Activated CD4-positive, alpha-beta T cell treated with anti-CD3 and anti-CD28 coated beads, Interleukin-2, amount 10 ng/mL, durations not matched to agents 24 days and 14 days (primary cell): ENCODE data around the gene ULBP2. TPM values are rescaled to one million over a fixed set of nuclear protein-coding genes. Genes with fewer than 3 reads are reported as not detected.

Source experiments
- DNase-seq: peaks from one replicate; pipeline ENCODE4 v3.0.0; 2022
- H3K27ac Mint-ChIP-seq: one replicate; pipeline ENCODE4 v1.8.0; 2022; ENCODE audit warnings: mild to moderate bottlenecking, mixed read lengths
- H3K27me3 Mint-ChIP-seq: one replicate; pipeline ENCODE4 v1.8.0; 2022; ENCODE audit warnings: mixed read lengths
- H3K36me3 Mint-ChIP-seq: one replicate; pipeline ENCODE4 v1.8.0; 2022; ENCODE audit warnings: low read depth, mild to moderate bottlenecking, mixed read lengths
- H3K4me1 Mint-ChIP-seq: one replicate; pipeline ENCODE4 v1.8.0; 2021; ENCODE audit warnings: mixed read lengths
- H3K4me3 Mint-ChIP-seq: one replicate; pipeline ENCODE4 v1.8.0; 2022; ENCODE audit warnings: mild to moderate bottlenecking, moderate library complexity, mixed read lengths
- H3K9me3 Mint-ChIP-seq: one replicate; pipeline ENCODE4 v1.8.0; 2021; ENCODE audit warnings: mixed read lengths
- intact Hi-C: fragments of 100-400 bp; cut with micrococcal nuclease; formaldehyde crosslinking; loops from one replicate; pipeline ENCODE4 v1.15.1; 2023
- total RNA-seq: library from RNA; stranded (reverse); gene quantifications from 2 replicates; pipeline ENCODE4 v1.2.3, GENCODE V29; 2022

The ULBP2 gene
- 0.40 and 0.47 TPM in 2 replicates for total RNA-seq

GRCh38 chr6:149941583-149942460 is at the start of gene ULBP2:
ULBP2 (plus strand) TSS chr6:149942014; CDS start chr6:149942073, 59 bp downstream.
- H3K4me1 Mint-ChIP-seq = peaks cover 32% of the 10 kb centered on the region
- peaks cover 2% of the 10 kb centered on the region for H3K36me3 Mint-ChIP-seq
- H3K9me3 Mint-ChIP-seq = no peaks in the 10 kb centered on the region
- H3K4me3 Mint-ChIP-seq = peak within 1 kb of the TSS; percentile 85
- H3K27ac Mint-ChIP-seq = peak within 1 kb of the TSS; percentile 83
- peak; percentile 96 for DNase-seq
- intact Hi-C loops = loop anchor here (1.0 kb wide), 1 partner anchor 21 kb away; the partner anchor contains the start of gene ULBP1
- H3K27me3 Mint-ChIP-seq = peaks cover 72% of the 10 kb centered on the region

GRCh38 chr6:149895048-149895590 is 46.7 kb upstream of the ULBP2 start:
- no peak overlapping the region for H3K4me3 Mint-ChIP-seq
- DNase-seq = no peak
- peaks cover 18% of the 10 kb centered on the region for H3K27me3 Mint-ChIP-seq
- H3K27ac Mint-ChIP-seq = no peak overlapping the region
- intact Hi-C loops = no loop called here
- H3K36me3 Mint-ChIP-seq = no peaks in the 10 kb centered on the region
- no peaks in the 10 kb centered on the region for H3K9me3 Mint-ChIP-seq
- peaks cover 15% of the 10 kb centered on the region for H3K4me1 Mint-ChIP-seq

- intact Hi-C loops = no loop called here
These were observed 46.0 kb upstream of the ULBP2 start for GRCh38 chr6:149895833-149896271.

GRCh38 chr6:149896491-149896890 is 45.3 kb upstream of the ULBP2 start:
- no peak overlapping the region for H3K27ac Mint-ChIP-seq

More at GRCh38 chr6:149895833-149896271, 46.0 kb upstream of the ULBP2 start:
- no peaks in the 10 kb centered on the region for H3K9me3 Mint-ChIP-seq
- H3K27ac Mint-ChIP-seq = no peak overlapping the region
- peak; percentile 62 for DNase-seq
- H3K4me1 Mint-ChIP-seq = peaks cover 15% of the 10 kb centered on the region
- peak overlapping the region; percentile 5 for H3K4me3 Mint-ChIP-seq
- peaks cover 18% of the 10 kb centered on the region for H3K27me3 Mint-ChIP-seq
- H3K36me3 Mint-ChIP-seq = no peaks in the 10 kb centered on the region

GRCh38 chr6:149897015-149897697 is 44.7 kb upstream of the ULBP2 start:
- intact Hi-C loops = no loop called here
- Mint-ChIP-seq H3K4me1 (peaks cover 15% of the 10 kb centered on the region), H3K27me3 (peaks cover 19% of the 10 kb centered on the region), H3K27ac (no peak overlapping the region), H3K36me3 (no peaks in the 10 kb centered on the region), H3K4me3 (no peak overlapping the region), H3K9me3 (no peaks in the 10 kb centered on the region)
- DNase-seq = no peak

More at GRCh38 chr6:149896491-149896890, 45.3 kb upstream of the ULBP2 start:
- Mint-ChIP-seq H3K9me3 (no peaks in the 10 kb centered on the region), H3K4me1 (peaks cover 15% of the 10 kb centered on the region), H3K27me3 (peaks cover 16% of the 10 kb centered on the region), H3K36me3 (no peaks in the 10 kb centered on the region), H3K4me3 (no peak overlapping the region)
- no peak for DNase-seq
- intact Hi-C loops = no loop called here

- H3K9me3 Mint-ChIP-seq = no peaks in the 10 kb centered on the region
- DNase-seq = no peak
- H3K4me1 Mint-ChIP-seq = peaks cover 13% of the 10 kb centered on the region
- no peak within 1 kb of the TSS for H3K27ac Mint-ChIP-seq
- H3K27me3 Mint-ChIP-seq = peaks cover 15% of the 10 kb centered on the region
- intact Hi-C loops = no loop called here
- H3K4me3 Mint-ChIP-seq = no peak within 1 kb of the TSS
- no peaks in the 10 kb centered on the region for H3K36me3 Mint-ChIP-seq
These were observed 43.7 kb upstream of the ULBP2 start, which contains the start of gene RAET1E for GRCh38 chr6:149897855-149898744. RAET1E (minus strand) TSS chr6:149898113; CDS start chr6:149890901, 7,212 bp downstream.

GRCh38 chr6:149898966-149899365 is 42.8 kb upstream of the ULBP2 start:
- Mint-ChIP-seq H3K9me3 (no peaks in the 10 kb centered on the region), H3K27me3 (peaks cover 14% of the 10 kb centered on the region), H3K4me1 (peaks cover 13% of the 10 kb centered on the region), H3K27ac (no peak overlapping the region), H3K36me3 (no peaks in the 10 kb centered on the region), H3K4me3 (no peak overlapping the region)
- intact Hi-C loops = no loop called here
- DNase-seq = no peak

- intact Hi-C loops = no loop called here
- no peaks in the 10 kb centered on the region for H3K9me3 Mint-ChIP-seq
These were observed 42.3 kb upstream of the ULBP2 start for GRCh38 chr6:149899486-149899885.

GRCh38 chr6:149899926-149900619 is 41.7 kb upstream of the ULBP2 start:
- intact Hi-C loops = no loop called here
- H3K36me3 Mint-ChIP-seq = no peaks in the 10 kb centered on the region
- peaks cover 12% of the 10 kb centered on the region for H3K4me1 Mint-ChIP-seq
- H3K27me3 Mint-ChIP-seq = peaks cover 8% of the 10 kb centered on the region
- no peak overlapping the region for H3K4me3 Mint-ChIP-seq
- DNase-seq = no peak
- no peaks in the 10 kb centered on the region for H3K9me3 Mint-ChIP-seq
- H3K27ac Mint-ChIP-seq = no peak overlapping the region

More at GRCh38 chr6:149899486-149899885, 42.3 kb upstream of the ULBP2 start:
- H3K27ac Mint-ChIP-seq = no peak overlapping the region
- DNase-seq = no peak
- no peaks in the 10 kb centered on the region for H3K36me3 Mint-ChIP-seq
- peaks cover 9% of the 10 kb centered on the region for H3K27me3 Mint-ChIP-seq
- H3K4me1 Mint-ChIP-seq = peaks cover 13% of the 10 kb centered on the region
- no peak overlapping the region for H3K4me3 Mint-ChIP-seq

GRCh38 chr6:149900620-149901443 is 41.0 kb upstream of the ULBP2 start:
- Mint-ChIP-seq H3K36me3 (no peaks in the 10 kb centered on the region), H3K4me1 (peaks cover 8% of the 10 kb centered on the region), H3K27ac (no peak overlapping the region), H3K27me3 (peaks cover 8% of the 10 kb centered on the region), H3K4me3 (no peak overlapping the region), H3K9me3 (no peaks in the 10 kb centered on the region)
- no peak for DNase-seq
- intact Hi-C loops = no loop called here

GRCh38 chr6:149901444-149902140 is 40.2 kb upstream of the ULBP2 start:
- Mint-ChIP-seq H3K4me3 (no peak overlapping the region), H3K4me1 (peaks cover 2% of the 10 kb centered on the region), H3K27me3 (peaks cover 10% of the 10 kb centered on the region), H3K27ac (no peak overlapping the region), H3K9me3 (no peaks in the 10 kb centered on the region), H3K36me3 (no peaks in the 10 kb centered on the region)
- intact Hi-C loops = no loop called here
- no peak for DNase-seq
